SH-SY5Y (cell line): ENCODE measurements around the gene DDX49.

ENCODE experiments used
- GATA2 ChIP-seq: IDR thresholded peaks from 2 replicates; pipeline ENCODE4 v1.6.1; 2011; ENCODE audit warnings: mild to moderate bottlenecking, low read depth, low read length
- GATA3 ChIP-seq: IDR thresholded peaks from 2 replicates; pipeline ENCODE4 v1.6.1; 2011; ENCODE audit warnings: low read depth, mild to moderate bottlenecking, low read length, moderate library complexity

GRCh38 chr19:18928018-18928805 lies 8.7 kb downstream of the DDX49 start:
- no peak for TF ChIP-seq GATA3
- TF ChIP-seq GATA2, result no peak
